Fibroblast of the conjunctiva (primary cell): ENCODE results near the gene GGT6.
"Not testable (repeated sequence)": the region's sequence is repeated elsewhere in the genome, so short reads cannot be mapped to it uniquely, and the experiment has no call there.

Experiments used
- DNase-seq: peaks from one replicate; pipeline ENCODE4 v3.0.0-alpha.2; 2010; ENCODE audit warnings: low read depth

Gene GGT6

GRCh38 chr17:4592240-4593005 lies 32.0 kb upstream of the GGT6 start:
- DNase-seq: no peak

- DNase-seq: no peak
Measured at GRCh38 chr17:4591529-4591928, 31.2 kb upstream of the GGT6 start.

GRCh38 chr17:4590981-4591453 lies 30.6 kb upstream of the GGT6 start:
- DNase-seq: no peak

GRCh38 chr17:4590042-4590441 lies 29.7 kb upstream of the GGT6 start:
- not testable (repeated sequence) for DNase-seq

- no peak for DNase-seq
Measured at GRCh38 chr17:4588898-4589625, 28.7 kb upstream of the GGT6 start.

GRCh38 chr17:4588391-4588790 lies 28.0 kb upstream of the GGT6 start:
- no peak for DNase-seq

- DNase-seq: no peak
Measured at GRCh38 chr17:4587803-4588202, 27.4 kb upstream of the GGT6 start.

GRCh38 chr17:4587195-4587594 lies 26.8 kb upstream of the GGT6 start:
- DNase-seq: no peak

GRCh38 chr17:4586043-4586442 lies 25.7 kb upstream of the GGT6 start:
- no peak for DNase-seq

GRCh38 chr17:4585638-4585994 lies 25.2 kb upstream of the GGT6 start:
- DNase-seq: no peak

GRCh38 chr17:4584917-4585637 lies 24.7 kb upstream of the GGT6 start:
- no peak for DNase-seq

GRCh38 chr17:4584101-4584916 lies 23.9 kb upstream of the GGT6 start, which contains the start of gene SMTNL2:
SMTNL2 (plus strand) TSS chr17:4584529; CDS start chr17:4584606, 77 bp downstream.
- DNase-seq: no peak

- DNase-seq: no peak
Measured at GRCh38 chr17:4583782-4584100, 23.4 kb upstream of the GGT6 start.

- no peak for DNase-seq
Measured at GRCh38 chr17:4583206-4583605, 22.8 kb upstream of the GGT6 start.

GRCh38 chr17:4582691-4583090 lies 22.3 kb upstream of the GGT6 start:
- no peak for DNase-seq

GRCh38 chr17:4582101-4582501 lies 21.7 kb upstream of the GGT6 start:
- no peak for DNase-seq

- no peak for DNase-seq
Measured at GRCh38 chr17:4580291-4580690, 19.9 kb upstream of the GGT6 start.

- no peak for DNase-seq
Measured at GRCh38 chr17:4579678-4580077, 19.3 kb upstream of the GGT6 start.

- not testable (repeated sequence) for DNase-seq
Measured at GRCh38 chr17:4578349-4578748, 18.0 kb upstream of the GGT6 start.

GRCh38 chr17:4577386-4577993 lies 17.1 kb upstream of the GGT6 start:
- no peak for DNase-seq

- DNase-seq: no peak
Measured at GRCh38 chr17:4576729-4577322, 16.4 kb upstream of the GGT6 start.
